Stimulated activated naive B cell treated with anti-CD40 and anti-IgM and Interleukin-4, amounts not matched to agents 10 μg/mL and 1 μg/mL and 100 μg/mL, for 72 hours (primary cell): Measurements from ENCODE around the gene SPATA13.
A peak's percentile ranks its signal among the peaks of the same experiment; 100 is the strongest.

ENCODE experiments used
- ATAC-seq, 2 donors: fragments of 150-1000 bp; cut with Tn5 transposase; replicated peaks; 2 replicates each; pipeline ENCODE4 v1.10.0; 2021; ENCODE audit warnings: moderate library complexity in 1 of 2
- DNase-seq: peaks from one replicate; pipeline ENCODE4 v3.0.0; 2021
- H3K27ac Mint-ChIP-seq: one replicate; pipeline ENCODE4 v1.8.0; 2022; ENCODE audit warnings: mild to moderate bottlenecking, mixed read lengths
- H3K27me3 Mint-ChIP-seq, 2 donors: one replicate each; pipeline ENCODE4 v1.8.0; 2022; ENCODE audit warnings: mixed read lengths in 2 of 2
- H3K36me3 Mint-ChIP-seq, 2 donors: one replicate each; pipeline ENCODE4 v1.8.0; 2022; ENCODE audit warnings: mixed read lengths in 2 of 2, mild to moderate bottlenecking in 1 of 2
- H3K4me1 Mint-ChIP-seq, 2 donors: one replicate each; pipeline ENCODE4 v1.8.0; 2022; ENCODE audit warnings: mixed read lengths in 2 of 2, mild to moderate bottlenecking in 1 of 2
- H3K4me3 Mint-ChIP-seq, 2 donors: one replicate each; pipeline ENCODE4 v1.8.0; 2022; ENCODE audit warnings: mild to moderate bottlenecking in 2 of 2, mixed read lengths in 2 of 2, moderate library complexity in 1 of 2
- H3K9me3 Mint-ChIP-seq, 2 donors: one replicate each; pipeline ENCODE4 v1.8.0; 2022; ENCODE audit warnings: mixed read lengths in 2 of 2, mild to moderate bottlenecking in 1 of 2

Gene SPATA13

GRCh38 chr13:24148414-24149235 is 11.9 kb upstream of the SPATA13 start:
- peaks cover 0 to 4% of the 10 kb centered on the region in 2 donors for H3K4me1 Mint-ChIP-seq
- no peak for ATAC-seq
- H3K27me3 Mint-ChIP-seq, result peaks cover 18 to 30% of the 10 kb centered on the region in 2 donors
- H3K27ac Mint-ChIP-seq, result no peak overlapping the region
- no peak for DNase-seq
- no peaks in the 10 kb centered on the region for H3K9me3 Mint-ChIP-seq
- H3K36me3 Mint-ChIP-seq, result no peaks in the 10 kb centered on the region
- H3K4me3 Mint-ChIP-seq, result no peak overlapping the region

GRCh38 chr13:24149246-24150032 is 11.1 kb upstream of the SPATA13 start:
- Mint-ChIP-seq H3K27ac (no peak overlapping the region), H3K36me3 (no peaks in the 10 kb centered on the region), H3K4me3 (no peak overlapping the region), H3K9me3 (no peaks in the 10 kb centered on the region), H3K27me3 (peaks cover 18 to 30% of the 10 kb centered on the region in 2 donors), H3K4me1 (peaks cover 0 to 4% of the 10 kb centered on the region in 2 donors)
- DNase-seq (no peak), ATAC-seq (no peak)

GRCh38 chr13:24150572-24150971 is 9.9 kb upstream of the SPATA13 start:
- peaks cover 0 to 4% of the 10 kb centered on the region in 2 donors for H3K4me1 Mint-ChIP-seq
- ATAC-seq (no peak), DNase-seq (no peak)
- H3K36me3 Mint-ChIP-seq, result no peaks in the 10 kb centered on the region
- H3K27ac Mint-ChIP-seq, result no peak overlapping the region
- H3K4me3 Mint-ChIP-seq, result no peak overlapping the region
- no peaks in the 10 kb centered on the region for H3K9me3 Mint-ChIP-seq
- peaks cover 15 to 28% of the 10 kb centered on the region in 2 donors for H3K27me3 Mint-ChIP-seq

- Mint-ChIP-seq H3K4me3 (no peak overlapping the region), H3K27me3 (peaks cover 15 to 24% of the 10 kb centered on the region in 2 donors), H3K4me1 (peaks cover 0 to 4% of the 10 kb centered on the region in 2 donors), H3K9me3 (no peaks in the 10 kb centered on the region), H3K36me3 (no peaks in the 10 kb centered on the region), H3K27ac (no peak overlapping the region)
- DNase-seq (no peak), ATAC-seq (no peak)
These were observed 8.7 kb upstream of the SPATA13 start for GRCh38 chr13:24151864-24152263.

GRCh38 chr13:24152292-24153214 is 8.0 kb upstream of the SPATA13 start:
- Mint-ChIP-seq H3K4me1 (peaks cover 0 to 4% of the 10 kb centered on the region in 2 donors), H3K4me3 (no peak overlapping the region), H3K36me3 (no peaks in the 10 kb centered on the region), H3K9me3 (no peaks in the 10 kb centered on the region), H3K27ac (no peak overlapping the region), H3K27me3 (peaks cover 15 to 24% of the 10 kb centered on the region in 2 donors)
- ATAC-seq, result no peak
- DNase-seq, result no peak

GRCh38 chr13:24153347-24153746 is 7.2 kb upstream of the SPATA13 start:
- Mint-ChIP-seq H3K27me3 (peaks cover 15 to 30% of the 10 kb centered on the region in 2 donors), H3K4me3 (no peak overlapping the region), H3K4me1 (peaks cover 0 to 4% of the 10 kb centered on the region in 2 donors), H3K27ac (no peak overlapping the region), H3K9me3 (no peaks in the 10 kb centered on the region), H3K36me3 (no peaks in the 10 kb centered on the region)
- DNase-seq (no peak), ATAC-seq (no peak)

GRCh38 chr13:24153979-24154701 is 6.4 kb upstream of the SPATA13 start:
- Mint-ChIP-seq H3K4me3 (no peak overlapping the region), H3K27me3 (peaks cover 11 to 22% of the 10 kb centered on the region in 2 donors), H3K36me3 (no peaks in the 10 kb centered on the region), H3K4me1 (peaks cover 0 to 4% of the 10 kb centered on the region in 2 donors), H3K27ac (no peak overlapping the region), H3K9me3 (no peaks in the 10 kb centered on the region)
- ATAC-seq (no peak), DNase-seq (no peak)

GRCh38 chr13:24159357-24159756 is 1.2 kb upstream of the SPATA13 start:
- no peak for ATAC-seq
- H3K4me3 Mint-ChIP-seq, result no peak overlapping the region
- no peaks in the 10 kb centered on the region for H3K9me3 Mint-ChIP-seq
- H3K27ac Mint-ChIP-seq, result no peak overlapping the region
- H3K36me3 Mint-ChIP-seq, result no peaks in the 10 kb centered on the region
- DNase-seq, result no peak
- H3K27me3 Mint-ChIP-seq, result peaks cover 18 to 24% of the 10 kb centered on the region in 2 donors
- H3K4me1 Mint-ChIP-seq, result peaks cover 12 to 18% of the 10 kb centered on the region in 2 donors

- Mint-ChIP-seq H3K4me3 (peak overlapping the region; percentile 92 to 98), H3K27me3 (peaks cover 24 to 26% of the 10 kb centered on the region in 2 donors), H3K36me3 (peaks cover 0 to 2% of the 10 kb centered on the region in 2 donors), H3K9me3 (no peaks in the 10 kb centered on the region), H3K27ac (peak overlapping the region; percentile 59), H3K4me1 (peaks cover 12 to 18% of the 10 kb centered on the region in 2 donors)
- ATAC-seq (peak; percentile 58 to 61), DNase-seq (no peak)
These were observed 673 bp downstream of the SPATA13 start for GRCh38 chr13:24161010-24161775.

- Mint-ChIP-seq H3K27me3 (peaks cover 23 to 24% of the 10 kb centered on the region in 2 donors), H3K4me3 (peak overlapping the region; percentile 55 to 98), H3K36me3 (peaks cover 0 to 3% of the 10 kb centered on the region in 2 donors), H3K9me3 (no peaks in the 10 kb centered on the region), H3K27ac (no peak overlapping the region), H3K4me1 (peaks cover 12 to 18% of the 10 kb centered on the region in 2 donors)
- DNase-seq (no peak), ATAC-seq (no peak)
These were observed 1.5 kb downstream of the SPATA13 start for GRCh38 chr13:24161980-24162525.

- H3K4me1 Mint-ChIP-seq, result peaks cover 12 to 18% of the 10 kb centered on the region in 2 donors
- no peak overlapping the region for H3K27ac Mint-ChIP-seq
- DNase-seq (no peak), ATAC-seq (no peak)
- H3K9me3 Mint-ChIP-seq, result no peaks in the 10 kb centered on the region
- H3K4me3 Mint-ChIP-seq, result no peak overlapping the region
- H3K27me3 Mint-ChIP-seq, result peaks cover 23 to 24% of the 10 kb centered on the region in 2 donors
- peaks cover 0 to 3% of the 10 kb centered on the region in 2 donors for H3K36me3 Mint-ChIP-seq
These were observed 2.1 kb downstream of the SPATA13 start for GRCh38 chr13:24162604-24163003.

- no peak overlapping the region for H3K4me3 Mint-ChIP-seq
- no peak overlapping the region for H3K27ac Mint-ChIP-seq
- ATAC-seq (no peak), DNase-seq (no peak)
- H3K36me3 Mint-ChIP-seq, result peaks cover 0 to 3% of the 10 kb centered on the region in 2 donors
- H3K9me3 Mint-ChIP-seq, result no peaks in the 10 kb centered on the region
- peaks cover 12 to 18% of the 10 kb centered on the region in 2 donors for H3K4me1 Mint-ChIP-seq
- H3K27me3 Mint-ChIP-seq, result peaks cover 18 to 23% of the 10 kb centered on the region in 2 donors
These were observed 5.2 kb downstream of the SPATA13 start for GRCh38 chr13:24165746-24166145.
